NCI-H146 treated with DMSO at 0.1 percent for 48 hours (cell line): ENCODE results near the gene ACTR1B.
"Not testable (repeated sequence)": the region's sequence is repeated elsewhere in the genome, so short reads cannot be mapped to it uniquely, and the experiment has no call there.

Experiments used
- DNase-seq: peaks from one replicate; lab custom pipeline; 2025; ENCODE audit not compliant: unreplicated experiment; lab: John Stamatoyannopoulos, UW

Gene ACTR1B

GRCh38 chr2:97659256-97660043 lies 4.4 kb downstream of the ACTR1B start:
- DNase-seq: no peak

DNA sequence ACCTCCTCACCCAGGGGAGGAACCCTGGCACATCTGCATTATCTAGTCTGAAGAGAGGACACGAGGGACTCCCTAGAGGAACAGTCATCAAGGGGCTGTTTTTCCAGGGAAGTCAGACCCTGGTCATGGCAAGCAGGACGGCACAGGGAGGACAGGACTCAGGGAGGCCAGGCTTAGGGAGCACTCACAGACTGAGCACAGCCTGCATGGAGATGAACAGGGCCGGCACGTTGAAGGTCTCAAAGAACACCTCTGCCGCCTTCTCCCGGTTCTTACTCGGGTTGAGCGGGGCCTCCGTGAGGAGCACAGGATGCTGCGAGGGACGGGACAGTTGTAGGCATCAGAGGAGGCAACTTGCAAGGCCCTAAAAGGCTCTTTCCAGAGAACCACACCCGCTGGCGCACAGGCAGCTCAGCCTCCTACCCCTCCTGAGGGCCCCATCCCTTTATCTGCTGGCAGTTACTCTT lies 5.1 kb downstream of the ACTR1B start:
- DNase-seq: no peak

GRCh38 chr2:97657986-97658690 lies 5.7 kb downstream of the ACTR1B start:
- no peak for DNase-seq

DNA sequence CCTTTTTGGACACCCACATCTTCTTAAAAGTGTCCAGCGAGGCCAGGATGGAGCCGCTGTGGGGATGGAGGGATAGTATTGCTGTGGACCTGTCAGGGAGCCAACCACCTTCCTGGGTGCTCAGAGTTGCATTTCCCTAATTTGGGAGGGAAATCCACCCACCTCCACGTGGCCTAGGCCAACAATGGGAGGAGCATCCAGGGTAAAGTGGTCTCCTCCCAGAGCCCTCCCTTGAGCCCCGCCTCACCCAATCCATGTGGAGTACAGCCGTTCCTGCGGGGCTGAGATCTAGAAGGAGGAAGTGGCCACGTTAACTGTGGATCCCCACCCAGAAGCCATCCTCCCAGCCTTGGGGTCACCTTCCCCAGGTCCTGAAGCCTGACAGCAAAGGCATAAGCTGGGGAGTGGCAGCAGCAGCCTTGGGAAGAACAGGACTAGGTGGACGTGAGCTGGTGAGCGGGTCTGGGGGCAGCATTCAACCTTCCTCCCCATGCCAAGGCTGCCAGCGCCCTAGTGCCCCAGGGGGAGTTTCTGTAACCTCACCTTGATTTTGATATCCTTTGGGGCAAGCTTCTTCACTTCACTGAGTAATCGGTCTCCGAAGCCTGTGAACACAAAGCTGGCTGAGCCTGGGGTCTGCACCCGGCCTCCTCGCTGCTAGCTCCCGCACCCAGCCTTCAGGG lies 6.8 kb downstream of the ACTR1B start:
- DNase-seq: no peak

DNA sequence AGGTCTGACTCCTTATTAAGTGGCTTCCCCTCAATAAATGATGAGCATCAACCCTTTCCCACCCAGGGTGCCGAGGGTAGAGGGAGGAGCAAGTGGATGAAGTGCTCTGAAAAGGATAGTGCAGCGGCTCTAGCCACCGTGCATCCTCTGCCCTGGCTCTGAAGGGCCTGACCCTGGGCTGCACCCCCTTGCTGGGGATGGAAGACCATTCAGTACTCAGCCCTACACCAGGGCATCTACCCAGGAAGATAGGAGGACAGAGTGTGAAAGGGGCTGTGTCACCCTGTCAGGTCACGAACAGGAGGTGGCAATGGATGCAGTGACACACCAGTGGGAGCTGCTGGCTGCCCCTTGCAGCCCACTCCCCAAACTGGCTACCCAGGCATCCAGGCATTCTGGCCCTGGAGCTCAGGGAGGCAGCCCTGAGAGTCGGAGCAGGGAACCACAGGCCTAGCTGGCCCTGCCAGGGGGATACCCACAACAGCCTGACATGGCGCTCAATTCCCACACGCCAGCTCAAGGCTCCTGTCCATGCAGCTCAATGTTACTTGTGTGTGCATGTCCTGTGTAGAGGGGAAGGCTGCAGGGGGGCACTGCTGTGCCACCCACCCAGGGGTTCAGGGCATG lies 7.6 kb downstream of the ACTR1B start:
- DNase-seq: no peak

DNA sequence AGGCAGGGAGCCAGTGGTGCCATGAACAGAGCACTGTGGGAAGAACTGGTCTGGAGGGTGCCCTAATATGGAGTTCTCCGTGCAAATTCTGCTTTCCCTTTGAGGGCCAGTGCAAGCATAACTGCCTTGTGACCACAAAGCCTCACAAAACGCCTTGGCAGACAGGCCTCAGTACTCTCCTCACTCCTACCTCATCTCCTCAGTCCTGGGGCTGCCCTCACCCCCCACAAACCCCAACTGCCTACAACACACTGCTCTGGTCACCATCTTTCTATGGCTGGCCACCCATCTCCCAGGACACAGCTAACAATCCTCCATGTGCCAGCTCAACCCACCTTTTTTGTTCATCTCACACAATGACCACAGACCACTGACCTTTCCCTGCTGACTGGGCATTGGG lies 9.1 kb downstream of the ACTR1B start:
- no peak for DNase-seq

- no peak for DNase-seq
Observed at GRCh38 chr2:97654309-97654708, 9.5 kb downstream of the ACTR1B start.

DNA sequence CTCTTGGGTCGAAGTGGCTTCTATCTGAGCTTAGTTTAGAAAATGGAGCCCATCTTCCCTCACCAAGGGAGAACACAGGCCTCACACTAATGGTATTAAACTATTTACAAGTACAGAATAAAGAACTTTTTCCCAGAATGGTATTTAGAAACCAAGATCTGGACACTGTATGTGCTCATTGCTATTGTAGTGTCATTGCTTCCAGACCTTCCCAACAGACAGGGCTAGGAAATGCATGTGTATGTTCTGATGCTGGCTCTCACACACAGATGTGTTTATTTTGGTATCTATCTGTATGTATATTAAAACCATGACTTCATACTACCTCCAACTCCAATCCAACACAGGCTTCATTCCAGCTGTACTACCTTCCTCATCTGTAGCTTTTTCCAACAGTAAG lies 10.0 kb downstream of the ACTR1B start:
- no peak for DNase-seq

DNA sequence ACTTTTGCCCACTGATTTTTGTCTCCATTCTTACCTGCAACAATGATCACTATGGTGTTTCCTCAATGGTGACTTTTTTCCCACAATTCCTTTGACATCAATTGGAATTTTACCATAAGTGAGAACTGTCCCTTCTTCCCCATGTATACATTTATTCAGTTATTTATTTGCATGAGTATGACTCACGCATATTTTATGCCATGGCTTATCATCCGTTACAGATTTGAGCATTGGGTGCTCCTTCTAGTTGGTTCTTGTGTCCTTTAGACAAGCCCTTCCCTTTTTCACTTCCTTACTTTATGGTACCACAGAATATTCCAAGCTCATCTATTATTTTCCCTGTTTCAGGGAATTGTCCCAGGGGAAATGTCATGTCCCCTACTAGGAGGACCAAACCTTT lies 10.4 kb downstream of the ACTR1B start:
- no peak for DNase-seq

DNA sequence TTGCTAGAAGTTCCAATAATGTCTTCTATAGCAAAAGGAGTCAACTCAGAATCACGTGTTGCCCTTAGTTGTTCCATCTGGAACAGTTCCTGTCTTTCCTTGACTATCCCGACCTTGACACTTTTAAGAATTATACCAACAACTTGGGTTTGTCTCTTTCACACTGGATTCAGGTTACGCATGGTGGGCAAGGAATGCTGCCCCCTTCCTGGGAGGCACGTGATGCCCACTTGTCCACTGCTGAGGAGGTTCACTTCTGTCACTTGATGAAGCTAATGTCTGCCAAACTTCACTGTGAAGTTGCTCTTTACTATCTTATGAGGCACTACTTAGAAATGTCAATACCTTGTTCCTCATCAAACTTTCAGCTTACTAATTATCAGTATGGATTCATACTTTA lies 12.7 kb downstream of the ACTR1B start:
- DNase-seq: no peak

GRCh38 chr2:97646977-97647376 lies 16.9 kb downstream of the ACTR1B start:
- no peak for DNase-seq

DNA sequence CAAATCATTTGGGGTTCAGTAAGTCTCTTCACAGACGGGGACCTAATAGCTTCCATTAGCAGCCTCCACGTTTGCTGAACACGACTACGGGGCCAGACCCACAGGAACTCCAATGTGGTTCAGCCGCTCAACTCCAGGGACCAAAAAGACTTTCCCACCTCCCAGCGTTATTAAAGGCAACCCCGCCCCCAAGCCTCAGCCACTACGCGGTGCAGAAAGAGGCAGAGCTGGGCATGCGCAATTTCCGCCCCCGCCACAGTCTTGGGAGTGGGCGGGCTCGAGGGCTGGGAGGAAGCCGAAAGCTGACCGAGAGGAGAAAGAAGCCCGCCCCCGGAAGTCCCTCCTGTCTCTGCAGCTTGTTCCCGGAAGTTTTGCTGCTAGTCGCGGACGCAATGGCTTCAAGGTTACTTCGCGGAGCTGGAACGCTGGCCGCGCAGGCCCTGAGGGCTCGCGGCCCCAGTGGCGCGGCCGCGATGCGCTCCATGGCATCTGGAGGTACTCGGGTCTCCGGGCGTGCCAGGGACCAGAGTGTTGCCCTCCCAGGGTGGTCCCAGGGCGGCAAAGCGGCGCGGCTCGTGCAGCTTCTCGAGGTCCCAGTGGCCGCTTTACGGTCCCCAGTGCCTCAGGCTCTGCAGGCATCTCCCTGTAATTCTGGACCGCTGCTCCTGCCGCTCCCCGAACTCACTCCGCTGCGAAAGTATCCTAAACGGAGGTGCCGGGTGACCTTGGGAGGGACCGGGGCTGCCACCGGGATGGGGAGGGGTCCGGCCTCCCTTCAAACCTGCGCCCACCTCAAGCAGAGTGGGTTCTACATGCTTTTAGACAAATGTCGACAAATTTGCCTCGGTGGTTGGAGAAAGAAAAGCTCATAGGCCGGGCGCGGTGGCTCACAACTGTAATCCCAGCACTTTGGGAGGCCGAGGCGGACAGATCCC lies 17.9 kb downstream of the ACTR1B start, which contains the start of gene COX5B:
TSS of gene COX5B (plus strand) at position 368 of the 935 bp plus-strand sequence. CDS start at position 393, 25 bp downstream.
- DNase-seq: peak; percentile 98

- peak; percentile 18 for DNase-seq
Observed at GRCh38 chr2:97645112-97645694, 18.6 kb downstream of the ACTR1B start.

- no peak for DNase-seq
Observed at GRCh38 chr2:97644023-97644717, 19.7 kb downstream of the ACTR1B start.

GRCh38 chr2:97626049-97626430 lies 37.8 kb downstream of the ACTR1B start:
- not testable (repeated sequence) for DNase-seq

DNA sequence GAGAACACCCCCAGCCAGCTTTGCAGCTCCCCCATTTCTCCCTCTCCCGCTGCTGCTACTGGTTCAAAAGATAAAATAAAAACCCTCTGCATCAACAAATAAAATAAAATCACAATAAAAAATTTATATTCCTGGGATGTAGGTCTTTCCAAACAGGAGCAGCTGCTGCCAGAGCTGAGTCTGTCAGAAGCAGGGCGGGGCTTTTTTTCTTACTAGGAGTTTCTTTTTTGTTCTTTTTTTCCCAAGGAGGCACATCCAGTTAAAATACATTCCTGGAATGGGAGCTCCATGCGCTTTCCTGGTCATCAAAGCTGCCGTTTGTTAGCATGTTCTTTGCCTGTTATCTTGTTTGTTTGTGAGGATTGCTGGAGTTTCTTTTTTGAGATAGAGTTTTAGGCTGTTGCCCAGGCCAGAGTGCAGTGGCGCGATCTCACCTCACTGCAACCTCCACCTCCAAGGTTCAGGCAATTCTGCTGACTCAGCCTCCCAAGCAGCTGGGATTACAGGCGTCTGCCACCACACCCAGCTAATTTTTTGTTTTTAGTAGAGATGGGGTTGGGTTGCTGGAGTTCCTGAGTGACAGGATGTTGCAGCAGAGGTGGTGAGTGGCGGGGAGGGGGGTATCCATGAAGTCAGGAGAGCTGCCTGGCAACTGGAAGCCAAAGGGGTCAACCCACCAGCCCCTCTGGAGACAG lies 38.3 kb downstream of the ACTR1B start:
- DNase-seq: not testable (repeated sequence)

DNA sequence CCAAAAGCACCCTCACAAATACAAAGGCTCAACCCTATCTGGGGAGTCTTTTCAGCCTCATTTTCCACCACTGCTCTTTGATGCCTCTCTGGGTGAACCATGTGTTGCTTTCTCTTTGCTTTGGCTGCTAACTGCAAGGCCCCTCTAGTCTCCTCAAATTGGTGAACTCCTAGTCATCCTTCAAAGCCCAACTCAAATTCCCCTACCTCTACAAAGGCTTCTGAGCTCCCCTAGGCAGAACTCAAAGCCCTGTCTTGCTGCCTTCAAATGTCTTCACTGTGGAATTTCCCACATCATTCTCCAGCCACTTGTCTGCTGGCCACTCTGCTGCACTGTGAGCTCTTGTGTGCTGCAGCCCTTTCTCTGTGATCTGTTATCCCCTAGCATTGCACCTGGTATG lies 40.9 kb downstream of the ACTR1B start:
- not testable (repeated sequence) for DNase-seq

DNA sequence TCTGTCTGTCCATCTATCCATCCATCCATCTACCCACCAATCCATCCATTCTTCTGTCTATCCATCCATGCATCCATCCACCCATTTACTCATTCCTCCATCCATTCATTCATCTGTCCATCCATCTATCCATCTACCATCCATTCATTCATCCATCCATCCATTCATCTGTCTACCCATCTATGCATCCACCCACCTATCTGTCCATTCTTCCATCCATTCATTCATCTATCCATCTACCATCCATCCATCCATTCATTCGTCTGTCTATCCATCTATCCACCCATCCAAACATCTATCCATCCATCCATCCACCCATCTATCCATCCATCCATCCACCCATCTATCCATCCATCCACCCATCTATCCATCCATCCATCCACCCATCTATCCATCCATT lies 43.4 kb downstream of the ACTR1B start:
- DNase-seq: not testable (repeated sequence)
